CD4-positive, alpha-beta T cell treated with Interferon gamma for 1 hour (primary cell): ENCODE measurements around the gene C1orf115.
A peak's percentile ranks its signal among the peaks of the same experiment; 100 is the strongest.
"Not testable (repeated sequence)": the region's sequence is repeated elsewhere in the genome, so short reads cannot be mapped to it uniquely, and the experiment has no call there.

Source experiments
- DNase-seq: peaks from one replicate; pipeline ENCODE4 v3.0.0-alpha.2; 2020

Gene C1orf115

GRCh38 chr1:220730486-220730885, 40.3 kb downstream of the C1orf115 start:
- DNase-seq = no peak

- DNase-seq = no peak
Observed at GRCh38 chr1:220732137-220732536, 42.0 kb downstream of the C1orf115 start.

GRCh38 chr1:220732621-220733020, 42.5 kb downstream of the C1orf115 start:
- no peak for DNase-seq

- peak; percentile 72 for DNase-seq
Observed at GRCh38 chr1:220733086-220733601, 43.0 kb downstream of the C1orf115 start.

GRCh38 chr1:220734571-220735326, 44.6 kb downstream of the C1orf115 start:
- no peak for DNase-seq

GRCh38 chr1:220736283-220736682, 46.1 kb downstream of the C1orf115 start:
- not testable (repeated sequence) for DNase-seq

GRCh38 chr1:220741349-220741748, 51.2 kb downstream of the C1orf115 start:
- no peak for DNase-seq

GRCh38 chr1:220741825-220742224, 51.7 kb downstream of the C1orf115 start:
- no peak for DNase-seq

GRCh38 chr1:220742520-220742919, 52.4 kb downstream of the C1orf115 start:
- no peak for DNase-seq

GRCh38 chr1:220746851-220747250, 56.7 kb downstream of the C1orf115 start:
- DNase-seq = no peak

- DNase-seq = no peak
Observed at GRCh38 chr1:220747437-220748088, 57.4 kb downstream of the C1orf115 start.

GRCh38 chr1:220748089-220748934, 58.1 kb downstream of the C1orf115 start, which contains the start of gene MTARC2:
TSS of gene MTARC2 (plus strand) at chr1:220748322. CDS start at chr1:220748532, 210 bp downstream.
- DNase-seq = peak; percentile 16
